Renal cortex interstitium (tissue), 11 donors: Measurements from ENCODE around the gene CCDC69. TPM values are rescaled to one million over a fixed set of nuclear protein-coding genes. Genes with fewer than 3 reads are reported as not detected.

Source experiments
- DNase-seq, 11 donors: peaks; one replicate each; pipeline ENCODE4 v3.0.0-alpha.2; 2013; ENCODE audit warnings: low read depth in 9 of 11, low spot score in 4 of 11; ENCODE audit errors: extremely low read depth in 1 of 11
- polyA plus RNA-seq, 3 donors: library from polyadenylated mRNA; unstranded; fragments of 120-200 nt; gene quantifications; one replicate each; pipeline ENCODE4 v1.2.1, GENCODE V29; 2013; ENCODE audit not compliant: insufficient read length in 3 of 3

Gene CCDC69
- polyA plus RNA-seq, 3 donors: 3.9 to 5.4 (median 4.5) TPM

GRCh38 chr5:151230048-151230680, 6.3 kb upstream of the CCDC69 start:
- no peak for DNase-seq

- DNase-seq: no peak
Measured at GRCh38 chr5:151228986-151229385, 5.1 kb upstream of the CCDC69 start.

GRCh38 chr5:151227918-151228447, 4.1 kb upstream of the CCDC69 start:
- DNase-seq: no peak

GRCh38 chr5:151225475-151225874, 1.6 kb upstream of the CCDC69 start:
- DNase-seq: no peak

GRCh38 chr5:151225071-151225470, 1.2 kb upstream of the CCDC69 start:
- DNase-seq: no peak

DNA sequence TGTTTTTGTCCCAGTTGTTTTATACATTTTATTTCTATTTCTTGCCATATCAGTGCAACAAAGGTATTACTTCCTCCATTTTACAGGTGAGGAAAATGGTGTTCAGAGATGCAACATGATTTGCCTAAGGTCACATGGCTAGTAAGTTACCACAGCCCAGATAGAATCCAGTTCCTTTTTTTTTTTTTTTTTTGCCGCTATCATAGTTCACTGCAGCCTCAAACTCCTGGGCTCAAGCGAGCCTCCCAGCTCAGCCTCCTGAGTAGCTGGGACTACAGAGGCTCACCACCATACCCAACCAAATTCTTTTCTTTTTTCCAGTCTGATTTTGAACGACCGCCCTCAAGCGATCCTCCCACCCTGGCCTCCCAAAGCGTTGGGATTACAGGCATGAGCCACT, 480 bp upstream of the CCDC69 start:
- no peak for DNase-seq

- DNase-seq: no peak
Measured at GRCh38 chr5:151222790-151223446, 974 bp downstream of the CCDC69 start.

GRCh38 chr5:151222054-151222789, 1.7 kb downstream of the CCDC69 start:
- DNase-seq: no peak

DNA sequence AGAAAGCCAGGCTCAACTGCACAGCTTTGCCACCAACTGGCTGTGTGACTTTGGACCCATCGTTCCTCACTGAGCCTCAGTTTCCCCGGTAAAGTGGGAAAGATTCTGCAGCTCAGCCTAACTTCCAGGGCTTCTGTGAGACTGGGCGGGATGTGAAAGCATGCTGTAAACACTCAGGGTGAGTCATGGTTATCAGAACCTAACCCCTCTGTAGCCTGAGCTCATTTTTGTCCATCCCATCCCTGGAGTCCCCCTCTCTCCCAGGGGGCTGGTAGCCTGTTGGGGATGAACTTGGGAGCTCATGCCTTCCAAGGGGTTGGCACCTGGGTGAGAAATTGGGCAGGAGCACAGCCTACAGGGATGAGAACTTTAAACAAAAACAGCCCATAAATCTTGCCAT, 2.3 kb downstream of the CCDC69 start:
- DNase-seq: no peak

- no peak for DNase-seq
Measured at GRCh38 chr5:151219789-151220188, 4.1 kb downstream of the CCDC69 start.

- DNase-seq: no peak
Measured at GRCh38 chr5:151219138-151219537, 4.8 kb downstream of the CCDC69 start.

- no peak for DNase-seq
Measured at GRCh38 chr5:151218177-151218576, 5.7 kb downstream of the CCDC69 start.

DNA sequence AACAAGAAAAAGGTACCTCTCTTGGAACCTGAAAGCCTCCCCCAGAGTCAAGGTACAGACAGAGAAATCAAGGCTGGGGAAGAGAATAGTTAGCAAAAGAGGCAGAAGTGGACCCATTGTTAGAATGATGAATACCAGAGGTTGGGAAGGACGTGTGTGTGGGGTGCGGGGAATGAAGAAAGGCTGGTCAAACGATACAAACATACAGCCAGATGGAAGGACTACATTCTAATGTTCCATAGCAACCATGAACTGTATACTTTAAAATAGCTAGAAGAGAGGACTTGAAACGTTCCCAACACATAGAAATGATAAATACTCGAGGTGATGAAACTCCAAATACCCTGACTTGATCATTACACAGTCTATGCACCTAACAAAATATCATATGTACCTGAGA, 7.1 kb downstream of the CCDC69 start:
- no peak for DNase-seq

- DNase-seq: no peak
Measured at GRCh38 chr5:151215546-151215880, 8.4 kb downstream of the CCDC69 start.

- DNase-seq: no peak
Measured at GRCh38 chr5:151214614-151215545, 9.0 kb downstream of the CCDC69 start.

- no peak for DNase-seq
Measured at GRCh38 chr5:151213803-151214613, 9.9 kb downstream of the CCDC69 start.

- DNase-seq: no peak
Measured at GRCh38 chr5:151212406-151212798, 11.5 kb downstream of the CCDC69 start.

DNA sequence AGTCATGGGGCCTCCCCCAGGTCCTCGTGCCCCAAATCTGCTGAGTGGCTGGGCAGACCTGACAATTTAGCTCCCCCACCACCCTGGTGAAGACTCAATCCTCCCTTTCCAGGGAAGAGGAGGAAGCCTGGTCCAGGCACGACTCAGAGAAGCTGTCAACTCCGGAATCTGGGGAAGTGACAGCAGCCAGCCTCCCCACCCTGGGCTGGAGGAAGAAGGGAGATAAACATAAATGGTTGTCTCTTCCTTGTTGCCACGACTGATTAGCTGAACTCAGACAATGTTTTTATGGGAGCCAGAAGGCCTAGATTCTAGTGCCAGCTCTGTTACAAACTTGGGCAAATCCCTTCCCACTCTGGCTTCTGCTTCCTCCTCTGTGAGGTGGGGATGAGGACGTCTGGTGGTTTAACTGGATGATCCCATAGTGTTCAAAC, 15.4 kb downstream of the CCDC69 start:
- DNase-seq: no peak
